Measurements from ENCODE around the gene IL16. TPM values are rescaled to one million over a fixed set of nuclear protein-coding genes. Genes with fewer than 3 reads are reported as not detected.
"Not testable (repeated sequence)": the region's sequence is repeated elsewhere in the genome, so short reads cannot be mapped to it uniquely, and the experiment has no call there.

The IL16 gene
- total RNA-seq, 2 donors from 2014 or later: 32.3 to 84.1 TPM

DNA sequence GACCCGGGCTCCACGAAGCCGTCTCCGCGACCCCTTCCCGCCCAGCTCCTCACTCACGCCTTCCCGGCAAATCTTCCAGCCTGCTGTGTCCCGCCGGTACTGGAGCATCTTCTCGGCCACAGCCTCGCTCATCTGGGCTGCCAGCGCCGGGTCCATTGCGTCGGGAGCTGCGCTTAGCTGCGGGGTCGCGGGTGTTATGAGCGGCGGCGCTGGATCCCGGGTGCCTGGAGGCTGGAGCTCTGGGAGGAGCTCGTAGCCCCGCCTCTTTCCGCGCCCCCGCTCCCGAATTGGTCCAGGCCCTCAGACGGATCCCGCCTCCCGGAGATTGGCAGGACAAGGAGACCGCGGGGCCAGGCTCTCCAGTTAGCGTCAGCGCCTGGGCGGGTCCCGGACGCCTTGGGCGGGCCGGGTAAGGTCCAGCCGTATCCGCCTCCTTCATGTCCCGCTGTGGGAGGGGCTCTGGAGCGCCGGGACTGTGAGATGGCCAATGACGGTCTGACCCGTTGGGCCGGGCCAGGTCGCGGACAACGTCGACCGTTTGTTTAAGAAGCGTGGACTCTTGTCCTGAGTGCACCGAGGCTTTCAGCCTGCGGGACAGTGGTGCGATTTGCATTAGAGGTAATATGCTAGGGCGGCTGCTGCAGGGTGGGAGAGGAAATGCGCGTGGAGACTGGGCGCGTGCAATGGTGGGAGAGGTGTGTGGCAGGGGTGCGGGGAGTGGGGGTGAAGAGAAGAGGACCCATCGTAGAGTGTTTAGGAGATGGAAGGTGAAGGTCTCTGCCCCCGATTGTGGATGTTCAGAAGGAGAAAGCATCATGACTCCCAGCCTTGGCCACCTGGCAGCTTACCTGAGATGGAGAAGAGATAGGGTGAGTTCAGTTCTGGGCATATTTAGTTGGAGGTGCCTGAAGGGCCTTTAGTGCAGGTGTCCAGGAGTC lies 127.5 kb downstream of the IL16 start, which contains the start of gene STARD5:
TSS of gene STARD5 (minus strand) at position 198 of the 938 bp plus-strand sequence. CDS start at position 156, 42 bp downstream.
- DNase-seq (ENCODE audit: low spot score): peak; percentile 99
- H3K9me3 Mint-ChIP-seq: no peaks in the 10 kb centered on the region
- peaks cover 26% of the 10 kb centered on the region in 2 donors for H3K4me1 Mint-ChIP-seq (ENCODE audit: low read depth in 2 of 2)
- peak; percentile 100 for ATAC-seq
- H3K4me3 Mint-ChIP-seq: peak within 1 kb of the TSS; percentile 100
- peak within 1 kb of the TSS; percentile 87 to 89 for H3K27ac Mint-ChIP-seq
- no peaks in the 10 kb centered on the region for H3K36me3 Mint-ChIP-seq
- H3K27me3 Mint-ChIP-seq: no peaks in the 10 kb centered on the region

DNA sequence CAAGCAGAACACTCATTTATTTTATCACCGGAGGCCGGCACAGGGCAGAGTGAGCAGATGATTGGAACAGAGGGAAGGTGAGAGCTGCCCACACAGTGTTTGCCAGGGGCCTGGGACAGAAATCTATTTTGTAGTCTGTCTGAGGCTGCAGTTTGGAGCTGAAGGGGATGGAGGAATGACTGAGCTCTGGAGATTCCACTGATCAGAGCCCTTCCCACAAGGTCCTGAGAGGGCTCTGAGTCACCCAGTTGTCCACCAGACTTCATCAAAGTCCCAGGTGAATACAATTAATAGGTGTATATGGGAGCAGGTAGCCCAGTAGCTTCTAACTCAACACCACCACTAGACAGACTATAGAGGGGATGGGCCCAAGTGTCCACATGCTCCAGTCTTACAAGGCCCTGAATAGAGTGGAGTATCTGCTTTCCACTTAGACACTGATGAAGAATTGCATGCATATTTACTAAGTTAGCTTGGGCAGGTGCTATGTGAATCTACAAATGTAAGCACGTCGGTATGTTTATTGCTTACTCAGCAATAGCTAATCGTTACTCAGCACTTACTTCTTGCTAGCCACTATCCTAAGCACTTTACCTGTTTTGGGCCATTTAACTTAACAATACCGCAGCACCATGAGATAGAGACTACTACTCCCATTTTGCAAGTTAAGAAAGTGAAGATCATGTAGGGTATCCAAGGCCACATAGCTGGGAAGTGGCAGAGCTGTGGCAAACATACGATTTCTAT lies 130.0 kb downstream of the IL16 start:
- ATAC-seq (no peak), DNase-seq (ENCODE audit: low spot score) (no peak)
- no peak overlapping the region for H3K27ac Mint-ChIP-seq
- no peaks in the 10 kb centered on the region for H3K9me3 Mint-ChIP-seq
- no peak overlapping the region for H3K4me3 Mint-ChIP-seq
- H3K4me1 Mint-ChIP-seq (ENCODE audit: low read depth in 2 of 2): peaks cover 26 to 32% of the 10 kb centered on the region in 2 donors
- no peaks in the 10 kb centered on the region for H3K36me3 Mint-ChIP-seq
- H3K27me3 Mint-ChIP-seq: no peaks in the 10 kb centered on the region

DNA sequence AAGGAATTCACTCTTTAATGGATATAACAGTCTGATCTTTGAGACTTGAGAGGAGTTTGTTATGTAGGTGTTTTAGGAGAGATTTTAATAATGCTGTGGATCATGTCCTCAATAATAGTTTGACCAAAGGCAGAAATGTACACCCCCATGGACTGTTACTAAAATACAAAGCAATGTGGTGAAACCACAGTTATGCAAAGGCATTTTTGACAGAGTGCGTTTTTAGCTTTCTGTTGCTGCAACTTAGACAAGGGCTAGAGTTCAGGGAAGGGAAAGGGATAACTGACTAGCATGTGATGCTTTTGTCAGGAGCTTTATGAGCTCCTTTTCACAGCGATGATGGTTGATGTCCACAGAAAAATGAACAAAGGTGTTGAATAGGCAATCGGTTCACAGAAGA lies 130.8 kb downstream of the IL16 start:
- ATAC-seq (no peak), DNase-seq (ENCODE audit: low spot score) (no peak)
- Mint-ChIP-seq H3K27me3 (no peaks in the 10 kb centered on the region), H3K9me3 (no peaks in the 10 kb centered on the region), H3K36me3 (no peaks in the 10 kb centered on the region), H3K4me1 (ENCODE audit: low read depth in 2 of 2) (peaks cover 22 to 28% of the 10 kb centered on the region in 2 donors), H3K4me3 (no peak overlapping the region), H3K27ac (no peak overlapping the region)

DNA sequence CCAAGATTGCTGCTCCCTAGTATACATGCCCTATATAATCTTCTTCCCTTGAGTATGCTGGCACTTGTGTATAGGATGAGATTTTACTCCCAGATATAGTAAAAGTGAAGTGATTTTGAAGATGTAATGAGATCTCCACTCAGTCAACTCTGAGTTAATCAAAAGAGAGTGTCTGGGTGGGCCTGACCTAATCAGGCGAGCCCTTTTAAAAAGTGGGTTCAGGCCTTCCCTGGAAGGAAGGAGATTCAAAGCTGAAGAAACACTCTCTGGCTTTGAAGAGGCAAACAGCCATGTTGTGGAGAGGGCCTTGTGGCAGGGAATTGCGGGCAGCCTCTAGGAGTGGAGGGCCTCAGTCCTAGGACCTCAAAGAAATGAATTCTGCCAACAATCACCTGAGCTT lies 132.8 kb downstream of the IL16 start:
- Mint-ChIP-seq H3K9me3 (no peaks in the 10 kb centered on the region), H3K27me3 (no peaks in the 10 kb centered on the region), H3K27ac (no peak overlapping the region), H3K36me3 (no peaks in the 10 kb centered on the region), H3K4me3 (no peak overlapping the region), H3K4me1 (ENCODE audit: low read depth in 2 of 2) (peaks cover 8 to 13% of the 10 kb centered on the region in 2 donors)
- ATAC-seq (no peak), DNase-seq (ENCODE audit: low spot score) (no peak)

DNA sequence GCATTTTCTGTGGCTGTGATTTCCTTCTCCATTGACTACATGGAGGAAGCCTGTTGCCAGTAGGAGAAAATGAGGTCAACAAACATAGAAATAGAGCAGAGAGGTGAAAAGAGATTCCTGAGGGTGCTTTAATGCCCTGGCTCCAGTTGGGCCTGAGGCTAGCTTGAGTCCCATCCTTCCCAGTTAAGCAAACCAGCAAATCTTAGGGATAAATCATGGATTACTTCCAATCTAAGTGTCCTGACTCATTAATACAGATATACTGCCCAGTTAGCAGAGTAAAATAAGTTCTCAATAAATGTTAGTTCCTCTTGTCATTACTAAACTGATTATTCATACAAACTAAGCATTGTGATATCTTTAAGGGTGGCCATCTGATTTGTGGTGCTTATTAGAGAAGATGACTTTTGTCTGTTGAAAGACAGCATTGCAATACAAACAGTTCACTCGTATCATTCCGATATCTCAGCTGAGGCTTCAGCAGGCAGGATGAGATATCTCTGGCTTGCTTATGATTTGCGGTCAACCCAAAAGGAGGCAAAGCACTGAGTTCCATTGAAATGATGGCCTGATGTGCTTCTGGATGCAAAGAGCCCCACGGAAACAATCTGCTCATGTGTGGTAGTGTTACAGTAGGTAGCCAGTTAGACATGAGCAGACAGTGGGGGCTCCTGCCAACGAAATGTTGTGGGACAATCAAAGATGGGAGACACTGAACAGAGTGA lies 133.8 kb downstream of the IL16 start:
- H3K36me3 Mint-ChIP-seq: no peaks in the 10 kb centered on the region
- peak overlapping the region in 1 of 2 donors; percentile 27 for H3K27ac Mint-ChIP-seq
- no peak overlapping the region for H3K4me3 Mint-ChIP-seq
- no peaks in the 10 kb centered on the region for H3K9me3 Mint-ChIP-seq
- DNase-seq (ENCODE audit: low spot score): no peak
- H3K27me3 Mint-ChIP-seq: no peaks in the 10 kb centered on the region
- no peak for ATAC-seq
- peaks cover 0 to 10% of the 10 kb centered on the region in 2 donors for H3K4me1 Mint-ChIP-seq (ENCODE audit: low read depth in 2 of 2)

DNA sequence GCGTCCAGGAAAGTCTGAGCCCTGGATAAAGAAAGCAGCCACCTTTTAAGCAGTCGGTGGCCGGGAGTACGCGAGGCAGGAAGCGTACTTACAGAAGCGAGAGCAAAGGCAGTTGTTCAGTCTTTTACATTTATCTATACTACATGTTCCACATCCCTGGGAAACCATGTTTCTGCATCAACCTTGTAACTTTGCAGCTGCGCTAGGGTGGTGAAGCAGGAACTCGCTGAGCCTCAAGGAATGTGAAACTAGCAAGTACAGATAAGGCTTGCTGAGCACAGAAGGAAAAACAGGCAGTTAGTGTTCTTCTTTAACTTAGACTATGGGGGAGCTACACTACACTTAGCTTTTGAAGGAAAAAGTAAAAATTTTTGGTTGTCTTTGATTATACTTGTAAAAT lies 134.5 kb downstream of the IL16 start:
- not testable (repeated sequence) for H3K27me3 Mint-ChIP-seq; H3K36me3 Mint-ChIP-seq; DNase-seq (ENCODE audit: low spot score); H3K9me3 Mint-ChIP-seq; ATAC-seq; H3K4me3 Mint-ChIP-seq; H3K4me1 Mint-ChIP-seq (ENCODE audit: low read depth in 2 of 2)
- H3K27ac Mint-ChIP-seq: peak overlapping the region in 1 of 2 donors; percentile 27

DNA sequence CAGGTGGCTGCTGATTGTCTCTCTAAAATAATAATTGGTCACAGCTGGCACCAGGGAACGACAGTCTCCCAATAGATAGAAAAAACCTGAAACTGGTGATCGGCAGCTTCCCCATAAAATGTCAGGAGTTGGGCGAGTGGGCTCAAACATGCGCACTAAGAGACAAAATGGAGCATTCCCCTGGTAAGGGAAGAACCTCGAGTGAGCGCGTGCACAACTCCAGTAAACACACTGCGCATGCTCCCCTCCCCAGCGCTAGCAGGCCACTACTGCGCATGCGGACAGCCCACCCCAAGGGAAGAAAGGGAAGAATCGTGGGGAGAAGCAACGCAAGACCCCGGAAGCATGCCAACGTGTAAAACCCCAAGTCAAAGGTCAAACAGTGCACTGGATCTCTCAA lies 134.9 kb downstream of the IL16 start:
- Mint-ChIP-seq H3K36me3 (no peaks in the 10 kb centered on the region), H3K4me3 (no peak overlapping the region), H3K27ac (peak overlapping the region in 1 of 2 donors; percentile 23), H3K4me1 (ENCODE audit: low read depth in 2 of 2) (peaks cover under 1 to 10% of the 10 kb centered on the region in 2 donors), H3K27me3 (no peaks in the 10 kb centered on the region), H3K9me3 (no peaks in the 10 kb centered on the region)
- ATAC-seq (no peak), DNase-seq (ENCODE audit: low spot score) (no peak)

DNA sequence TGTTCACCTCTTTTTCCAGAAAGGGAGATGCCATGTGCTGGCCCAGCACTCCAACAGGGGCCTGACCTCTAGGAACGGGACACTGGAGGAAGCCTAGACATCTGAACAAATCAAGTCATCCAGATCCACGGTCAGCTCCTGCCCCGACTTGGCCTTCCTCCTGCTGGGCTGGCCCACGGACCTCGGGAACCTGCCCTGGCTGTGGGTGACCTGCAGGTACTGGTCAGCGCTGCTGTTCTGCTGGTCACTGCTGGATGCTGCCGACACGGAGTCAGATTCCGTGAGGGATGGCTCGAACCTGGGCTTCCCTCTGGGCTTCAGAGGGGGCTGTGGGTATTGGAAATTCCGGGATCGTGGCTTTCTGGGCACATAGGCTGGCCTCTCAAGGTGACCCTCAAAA lies 135.6 kb downstream of the IL16 start:
- ATAC-seq (no peak), DNase-seq (ENCODE audit: low spot score) (no peak)
- Mint-ChIP-seq H3K36me3 (no peaks in the 10 kb centered on the region), H3K4me3 (no peak overlapping the region), H3K4me1 (ENCODE audit: low read depth in 2 of 2) (peaks cover 8 to 13% of the 10 kb centered on the region in 2 donors), H3K27ac (peak overlapping the region in 1 of 2 donors; percentile 31), H3K9me3 (no peaks in the 10 kb centered on the region), H3K27me3 (no peaks in the 10 kb centered on the region)

DNA sequence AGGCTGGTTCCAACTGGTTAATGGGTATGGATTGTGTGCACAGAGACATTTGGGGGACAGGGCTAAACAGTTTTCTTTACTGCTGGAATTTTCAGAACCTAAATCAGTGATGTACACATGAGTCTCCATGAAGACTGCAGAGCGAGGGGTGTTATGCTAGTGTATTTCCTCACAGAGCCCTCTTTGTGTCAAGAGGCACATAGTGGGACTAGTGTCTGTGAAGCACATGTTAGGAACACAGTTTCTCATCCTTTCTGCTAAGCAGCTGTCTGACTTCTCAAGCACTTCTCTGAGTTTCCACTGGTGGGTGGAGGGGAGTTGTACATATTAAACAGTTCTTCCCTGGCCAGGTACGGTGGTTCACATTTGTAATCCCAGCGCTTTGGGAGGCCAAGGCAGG lies 136.7 kb downstream of the IL16 start:
- H3K36me3 Mint-ChIP-seq: no peaks in the 10 kb centered on the region
- no peak overlapping the region for H3K4me3 Mint-ChIP-seq
- ATAC-seq (no peak), DNase-seq (ENCODE audit: low spot score) (no peak)
- no peaks in the 10 kb centered on the region for H3K27me3 Mint-ChIP-seq
- no peaks in the 10 kb centered on the region for H3K9me3 Mint-ChIP-seq
- H3K27ac Mint-ChIP-seq: peak overlapping the region in 1 of 2 donors; percentile 3
- peaks cover 14% of the 10 kb centered on the region in 2 donors for H3K4me1 Mint-ChIP-seq (ENCODE audit: low read depth in 2 of 2)

DNA sequence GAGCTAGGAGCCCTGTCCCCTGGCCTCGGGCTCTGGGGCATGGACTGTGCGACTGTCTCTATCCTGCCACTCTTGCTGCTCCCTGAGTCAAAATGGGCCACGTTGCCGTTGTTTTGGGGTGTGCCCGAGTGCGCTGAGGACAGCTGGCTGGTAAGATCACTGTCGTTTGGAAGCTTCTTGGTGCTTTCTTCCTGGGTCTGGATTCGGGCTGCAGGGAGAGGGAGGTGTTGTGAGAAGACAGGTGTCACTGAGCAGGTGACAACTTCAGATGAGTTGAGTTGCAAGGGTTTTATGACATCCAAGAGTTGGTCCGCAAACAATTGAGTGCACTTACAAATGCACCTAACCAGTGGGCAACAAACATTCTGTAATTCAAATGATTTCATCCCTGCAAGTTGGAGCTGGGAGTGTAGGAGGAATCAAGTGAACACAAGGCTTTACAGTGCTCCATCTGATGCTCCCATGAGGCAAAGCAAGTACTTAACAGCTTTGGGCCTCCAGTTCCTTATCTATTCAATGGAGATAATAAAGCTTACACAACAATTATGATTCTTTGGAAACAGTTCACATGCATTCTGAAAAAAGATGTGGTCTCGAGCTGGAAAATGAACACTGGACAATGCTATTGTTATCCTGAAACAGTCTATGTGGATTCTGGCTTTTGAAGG lies 138.2 kb downstream of the IL16 start:
- Mint-ChIP-seq H3K27me3 (peaks cover 5% of the 10 kb centered on the region in 2 donors), H3K36me3 (no peaks in the 10 kb centered on the region), H3K9me3 (no peaks in the 10 kb centered on the region), H3K4me1 (ENCODE audit: low read depth in 2 of 2) (peaks cover 21 to 23% of the 10 kb centered on the region in 2 donors), H3K4me3 (no peak overlapping the region), H3K27ac (no peak overlapping the region)
- DNase-seq (ENCODE audit: low spot score): no peak
- no peak for ATAC-seq

DNA sequence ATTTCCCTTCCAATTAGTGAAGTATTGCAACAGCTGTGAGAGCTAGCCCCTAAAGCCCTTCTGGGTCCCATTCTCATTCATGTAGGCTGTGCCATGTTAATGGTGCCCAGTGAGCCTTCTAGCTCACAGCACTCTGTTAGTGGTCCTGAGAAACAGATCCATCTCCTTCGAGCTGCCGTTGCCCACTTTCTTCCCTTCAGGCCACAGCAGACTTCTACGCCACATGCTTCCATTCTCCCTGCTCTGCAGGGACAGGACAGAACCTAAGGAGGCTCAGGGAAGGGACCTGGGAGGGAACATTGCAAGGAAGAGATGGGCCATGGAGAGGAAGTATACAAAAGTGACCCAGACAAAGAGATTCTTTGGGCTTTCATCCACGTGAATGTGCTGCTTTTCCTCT lies 139.0 kb downstream of the IL16 start:
- H3K36me3 Mint-ChIP-seq: no peaks in the 10 kb centered on the region
- H3K4me1 Mint-ChIP-seq (ENCODE audit: low read depth in 2 of 2): peaks cover 23 to 25% of the 10 kb centered on the region in 2 donors
- H3K4me3 Mint-ChIP-seq: no peak overlapping the region
- no peak overlapping the region for H3K27ac Mint-ChIP-seq
- ATAC-seq: no peak
- DNase-seq (ENCODE audit: low spot score): no peak
- no peaks in the 10 kb centered on the region for H3K9me3 Mint-ChIP-seq
- H3K27me3 Mint-ChIP-seq: peaks cover 7 to 11% of the 10 kb centered on the region in 2 donors

DNA sequence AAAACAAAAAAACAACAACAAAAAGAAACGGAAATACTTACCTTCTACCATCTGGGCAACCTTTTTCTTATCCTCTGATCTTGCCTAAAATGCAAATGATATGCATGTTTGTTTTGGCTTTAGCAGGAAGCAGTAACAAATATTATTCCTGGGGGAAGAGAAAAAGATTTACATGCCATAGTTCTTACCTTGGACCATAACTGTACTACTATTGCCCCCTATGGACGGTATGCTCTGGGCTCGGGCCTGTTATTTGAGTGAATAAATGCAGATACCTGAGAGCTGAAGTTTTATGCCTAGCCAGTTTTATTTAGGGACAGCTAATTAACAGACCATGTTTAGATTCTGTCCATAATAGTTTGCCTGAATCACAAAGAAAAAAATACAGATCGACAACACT lies 139.9 kb downstream of the IL16 start:
- peaks cover 10 to 17% of the 10 kb centered on the region in 2 donors for H3K27me3 Mint-ChIP-seq
- H3K27ac Mint-ChIP-seq: peak overlapping the region in 1 of 2 donors; percentile 20
- ATAC-seq (no peak), DNase-seq (ENCODE audit: low spot score) (no peak)
- peaks cover 19 to 25% of the 10 kb centered on the region in 2 donors for H3K4me1 Mint-ChIP-seq (ENCODE audit: low read depth in 2 of 2)
- no peaks in the 10 kb centered on the region for H3K9me3 Mint-ChIP-seq
- H3K36me3 Mint-ChIP-seq: no peaks in the 10 kb centered on the region
- H3K4me3 Mint-ChIP-seq: no peak overlapping the region

DNA sequence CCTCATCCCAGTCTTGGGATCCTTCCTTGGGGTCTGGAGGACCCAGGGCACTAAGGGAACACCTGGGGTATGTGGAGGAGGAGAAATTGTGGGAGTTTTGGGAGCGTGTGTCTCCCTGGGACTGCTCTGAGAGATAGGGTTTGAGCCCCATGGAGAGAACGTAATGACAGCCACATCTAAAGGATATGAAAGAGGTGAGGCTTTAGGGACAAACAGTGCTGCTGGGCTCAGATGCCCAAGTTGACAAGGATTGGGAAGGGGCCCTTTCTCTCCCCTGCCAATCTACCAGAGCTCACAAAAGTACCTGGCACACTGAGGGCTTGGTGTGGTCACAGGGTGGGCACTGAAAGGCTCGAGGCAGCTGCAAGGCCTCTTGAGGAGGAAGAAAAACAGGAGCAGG lies 140.6 kb downstream of the IL16 start:
- Mint-ChIP-seq H3K4me3 (no peak overlapping the region), H3K4me1 (ENCODE audit: low read depth in 2 of 2) (peaks cover 19 to 25% of the 10 kb centered on the region in 2 donors), H3K27ac (peak overlapping the region in 1 of 2 donors; percentile 20), H3K27me3 (peaks cover 10 to 17% of the 10 kb centered on the region in 2 donors), H3K36me3 (no peaks in the 10 kb centered on the region), H3K9me3 (no peaks in the 10 kb centered on the region)
- no peak for DNase-seq (ENCODE audit: low spot score)
- no peak for ATAC-seq

Data from natural killer cell treated with Interleukin-12 subunit alpha and Interleukin-12 subunit beta and Interleukin-15 and Interleukin-18, amount 100 ng/mL, for 72 hours (primary cell).